Mesothelial cell of epicardium (in vitro differentiated cells): ENCODE measurements around the gene MAG. TPM values are rescaled to one million over a fixed set of nuclear protein-coding genes. Genes with fewer than 3 reads are reported as not detected.
A peak's percentile ranks its signal among the peaks of the same experiment; 100 is the strongest.

Experiments
- DNase-seq, 2 experiments: peaks; one replicate each; pipeline ENCODE4 v3.0.0; 2021; ENCODE audit warnings: low spot score in 2 of 2; ENCODE audit not compliant: unreplicated experiment in 2 of 2
- H3K27ac Mint-ChIP-seq: 2 replicates; pipeline ENCODE4 v1.8.0; 2021; ENCODE audit warnings: mixed read lengths
- H3K27me3 Mint-ChIP-seq: 2 replicates; pipeline ENCODE4 v1.8.0; 2021; ENCODE audit warnings: low read depth, mixed read lengths
- H3K36me3 Mint-ChIP-seq: 2 replicates; pipeline ENCODE4 v1.8.0; 2021; ENCODE audit warnings: mixed read lengths
- H3K4me1 Mint-ChIP-seq: 2 replicates; pipeline ENCODE4 v1.8.0; 2021; ENCODE audit warnings: mixed read lengths
- H3K4me3 Mint-ChIP-seq: 2 replicates; pipeline ENCODE4 v1.8.0; 2021; ENCODE audit warnings: mild to moderate bottlenecking, moderate library complexity, mixed read lengths
- H3K9me3 Mint-ChIP-seq: 2 replicates; pipeline ENCODE4 v1.8.0; 2021; ENCODE audit warnings: mixed read lengths
- CTCF ChIP-seq: fragments of 200-600 bp; sonication (generic); IDR thresholded peaks from one replicate; pipeline ENCODE4 v1.5.0; 2021; ENCODE audit warnings: antibody characterized with exemption; ENCODE audit not compliant: unreplicated experiment
- total RNA-seq: library from RNA; stranded (reverse); gene quantifications from 3 replicates; pipeline ENCODE4 v1.2.1, GENCODE V29; 2021

Gene MAG
- total RNA-seq, 1 donor from 2014 or later: 26.1 TPM

GRCh38 chr19:35278578-35279284 is 13.2 kb upstream of the MAG start:
- H3K9me3 Mint-ChIP-seq: no peaks in the 10 kb centered on the region
- peaks cover 21% of the 10 kb centered on the region for H3K36me3 Mint-ChIP-seq
- TF ChIP-seq CTCF: no peak
- H3K27me3 Mint-ChIP-seq: peaks cover 1% of the 10 kb centered on the region
- no peaks in the 10 kb centered on the region for H3K4me1 Mint-ChIP-seq
- no peak overlapping the region for H3K4me3 Mint-ChIP-seq
- no peak for DNase-seq
- no peak overlapping the region for H3K27ac Mint-ChIP-seq

- Mint-ChIP-seq H3K27me3 (peaks cover 1% of the 10 kb centered on the region), H3K9me3 (no peaks in the 10 kb centered on the region), H3K4me1 (peaks cover 2% of the 10 kb centered on the region), H3K36me3 (peaks cover 15% of the 10 kb centered on the region), H3K27ac (no peak overlapping the region), H3K4me3 (no peak overlapping the region)
- TF ChIP-seq CTCF: no peak
- no peak for DNase-seq
Observed at GRCh38 chr19:35279374-35279773, 12.6 kb upstream of the MAG start.

GRCh38 chr19:35279985-35280821 is 11.8 kb upstream of the MAG start:
- Mint-ChIP-seq H3K4me3 (no peak overlapping the region), H3K4me1 (peaks cover 7% of the 10 kb centered on the region), H3K9me3 (no peaks in the 10 kb centered on the region), H3K27ac (peak overlapping the region; percentile 19), H3K36me3 (peaks cover 15% of the 10 kb centered on the region), H3K27me3 (peaks cover 1% of the 10 kb centered on the region)
- DNase-seq: no peak
- no peak for TF ChIP-seq CTCF

- H3K9me3 Mint-ChIP-seq: no peaks in the 10 kb centered on the region
- no peak overlapping the region for H3K27ac Mint-ChIP-seq
- DNase-seq: no peak
- peaks cover 9% of the 10 kb centered on the region for H3K4me1 Mint-ChIP-seq
- no peak overlapping the region for H3K4me3 Mint-ChIP-seq
- no peak for TF ChIP-seq CTCF
- H3K27me3 Mint-ChIP-seq: peaks cover 1% of the 10 kb centered on the region
- H3K36me3 Mint-ChIP-seq: peaks cover 8% of the 10 kb centered on the region
Observed at GRCh38 chr19:35281303-35281702, 10.7 kb upstream of the MAG start.

- Mint-ChIP-seq H3K4me3 (no peak overlapping the region), H3K4me1 (peaks cover 9% of the 10 kb centered on the region), H3K27ac (no peak overlapping the region), H3K36me3 (no peaks in the 10 kb centered on the region), H3K9me3 (no peaks in the 10 kb centered on the region), H3K27me3 (peaks cover 1% of the 10 kb centered on the region)
- DNase-seq: no peak
- TF ChIP-seq CTCF: no peak
Observed at GRCh38 chr19:35284153-35285094, 7.5 kb upstream of the MAG start.
